HG03469 (cell line): ENCODE results near the gene ARHGAP23.

Experiments
- ATAC-seq: cut with Tn5 transposase; IDR thresholded peaks from one replicate; pipeline ENCODE4 v1.9.1; 2021; ENCODE audit warnings: mild to moderate bottlenecking, moderate library complexity, moderate number of reproducible peaks; ENCODE audit not compliant: unreplicated experiment

ARHGAP23 gene

DNA sequence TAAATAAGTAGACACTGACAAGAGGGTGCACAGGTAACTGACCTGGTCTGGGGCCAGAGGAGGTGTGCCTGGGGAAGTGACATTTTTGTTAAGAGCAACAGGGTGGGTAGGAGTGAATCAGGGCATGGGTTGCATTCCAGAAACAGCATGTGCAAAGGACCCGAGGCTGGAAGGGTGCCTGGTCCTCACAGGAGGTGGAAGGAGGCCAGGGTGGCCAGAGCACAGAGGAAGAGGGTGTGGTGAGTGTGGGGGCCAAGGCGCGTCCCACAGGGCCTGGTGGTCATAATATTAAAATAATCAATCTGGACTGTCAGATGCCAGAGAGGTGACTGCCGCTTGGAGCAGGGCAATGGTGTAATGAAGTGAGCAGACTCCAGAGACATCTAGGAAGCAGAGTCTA lies 14.3 kb downstream of the ARHGAP23 start:
- ATAC-seq: no peak

DNA sequence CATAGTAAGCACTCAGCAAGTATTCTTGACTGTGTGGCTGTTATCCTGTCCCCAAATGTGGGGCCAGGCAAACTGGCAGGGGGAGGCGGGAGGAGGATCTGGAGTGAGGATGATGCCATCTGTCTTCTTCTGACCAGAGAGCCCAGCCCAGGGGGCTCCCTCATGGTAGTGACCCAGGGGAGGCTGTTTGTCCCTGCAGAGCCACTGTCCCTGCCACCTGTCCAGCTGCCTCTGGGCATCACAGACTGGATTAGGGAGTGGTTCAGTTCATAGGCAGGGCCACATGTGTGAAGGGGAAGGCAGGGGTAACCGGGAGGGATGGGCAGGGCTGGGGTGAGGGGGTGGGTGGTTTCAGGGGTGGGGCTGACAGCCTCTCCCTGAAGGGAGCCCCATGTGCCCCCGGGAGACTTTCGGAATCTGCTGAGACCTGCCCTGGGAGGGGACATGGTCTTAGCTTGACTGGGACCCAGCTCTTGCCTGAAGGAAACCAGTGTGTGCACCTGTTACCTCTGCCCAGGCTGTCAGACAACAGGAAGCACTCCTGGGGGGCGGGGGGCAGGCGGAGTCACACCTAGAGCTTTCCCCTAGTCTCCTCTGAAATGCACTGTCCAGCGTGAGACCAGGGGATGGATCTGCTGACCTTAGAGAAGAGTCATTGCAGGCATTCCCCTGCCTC lies 15.2 kb downstream of the ARHGAP23 start:
- no peak for ATAC-seq

DNA sequence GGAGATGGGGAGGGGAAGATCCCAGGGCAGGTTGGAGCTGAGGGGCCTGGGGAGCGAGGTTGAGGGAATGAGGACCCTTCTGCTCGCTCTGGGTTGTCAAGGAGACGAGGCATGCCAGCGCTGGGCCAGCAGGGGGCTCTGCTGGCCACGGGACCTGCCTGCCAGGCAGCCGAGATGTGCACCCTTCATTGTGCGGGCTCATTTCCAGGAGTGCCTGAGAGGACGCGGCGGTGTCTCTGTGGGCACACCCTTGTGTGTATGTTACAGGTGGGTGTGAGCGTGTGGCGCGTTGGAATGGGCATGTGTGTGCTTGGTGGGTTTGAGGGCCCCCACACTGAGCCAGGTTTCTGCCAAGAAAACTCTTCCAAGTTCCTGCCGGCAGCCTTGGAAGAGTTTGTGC lies 15.9 kb downstream of the ARHGAP23 start:
- no peak for ATAC-seq

DNA sequence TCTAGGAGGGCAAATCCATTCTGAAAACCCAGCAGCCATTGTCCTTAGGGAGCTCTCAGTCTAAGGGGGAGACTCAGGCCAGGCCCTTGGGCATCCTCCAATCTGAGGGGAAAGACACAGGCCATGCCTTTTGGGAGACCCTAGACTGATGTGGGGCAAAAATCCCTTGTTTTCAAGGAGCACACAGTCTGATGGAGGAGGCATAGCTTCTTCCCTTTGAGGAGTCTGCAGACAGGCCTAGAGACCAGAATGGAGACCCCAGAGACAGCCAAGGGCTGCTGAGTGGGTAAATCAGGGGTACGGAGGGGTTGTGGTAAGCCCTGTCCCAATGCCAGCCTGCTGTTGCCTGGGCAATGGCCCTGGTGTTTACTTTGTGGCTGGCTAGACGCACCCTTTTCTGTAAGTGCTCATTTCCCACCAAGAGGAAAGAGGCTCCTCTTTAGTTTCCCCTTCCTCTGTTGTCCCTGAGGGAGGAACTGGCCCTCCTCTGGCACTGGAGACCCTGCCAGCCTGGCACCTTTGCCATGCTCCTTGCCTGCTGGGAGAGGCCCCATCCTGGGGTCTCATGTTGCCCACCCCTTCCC lies 19.3 kb downstream of the ARHGAP23 start:
- no peak for ATAC-seq

DNA sequence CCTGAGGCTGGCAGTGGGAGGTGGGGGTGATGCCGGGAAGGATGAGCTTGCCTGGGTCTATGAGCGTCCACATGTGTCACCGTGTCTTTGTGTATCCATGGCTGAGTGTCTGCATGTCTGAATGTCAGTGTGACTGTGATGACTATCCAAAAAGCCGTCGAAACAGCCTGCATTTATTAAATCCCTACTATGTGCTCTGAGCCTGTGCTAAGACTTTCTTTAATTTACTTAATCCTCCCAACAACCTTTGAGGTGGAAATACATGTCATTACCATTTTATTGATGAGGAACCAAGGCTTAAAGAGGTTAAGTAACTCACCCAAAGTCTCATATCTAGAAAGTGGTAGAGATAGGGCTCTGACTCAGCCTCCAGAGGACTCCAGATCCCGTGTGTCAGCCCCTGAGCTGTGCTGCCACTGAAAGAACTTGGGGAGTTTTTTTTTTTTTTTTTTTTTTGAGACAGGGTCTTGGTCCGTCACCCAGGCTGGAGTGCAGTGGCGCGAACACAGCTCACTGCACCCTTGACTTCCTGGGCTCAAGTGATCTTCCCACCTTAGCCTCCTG lies 20.0 kb downstream of the ARHGAP23 start:
- ATAC-seq: no peak

DNA sequence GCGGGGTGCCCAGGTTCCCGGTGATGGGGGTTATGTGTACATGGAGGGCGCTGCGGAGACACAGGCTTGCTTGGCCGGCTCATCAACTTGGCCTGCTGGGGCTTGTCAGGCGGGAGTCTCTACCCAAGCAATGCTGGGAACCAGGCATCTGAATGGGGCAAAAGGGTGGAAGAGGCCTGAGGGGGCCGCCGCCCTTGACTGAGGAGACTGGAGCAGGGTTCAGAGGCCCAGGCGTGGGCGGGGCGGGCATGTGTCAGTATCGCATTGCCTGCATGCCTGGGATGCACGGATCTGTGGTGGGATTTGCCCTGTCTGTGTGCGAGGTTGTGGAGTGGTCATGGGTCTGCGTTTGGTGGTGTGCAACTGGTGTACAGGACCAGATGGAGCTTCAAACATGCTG lies 21.1 kb downstream of the ARHGAP23 start:
- ATAC-seq: no peak

DNA sequence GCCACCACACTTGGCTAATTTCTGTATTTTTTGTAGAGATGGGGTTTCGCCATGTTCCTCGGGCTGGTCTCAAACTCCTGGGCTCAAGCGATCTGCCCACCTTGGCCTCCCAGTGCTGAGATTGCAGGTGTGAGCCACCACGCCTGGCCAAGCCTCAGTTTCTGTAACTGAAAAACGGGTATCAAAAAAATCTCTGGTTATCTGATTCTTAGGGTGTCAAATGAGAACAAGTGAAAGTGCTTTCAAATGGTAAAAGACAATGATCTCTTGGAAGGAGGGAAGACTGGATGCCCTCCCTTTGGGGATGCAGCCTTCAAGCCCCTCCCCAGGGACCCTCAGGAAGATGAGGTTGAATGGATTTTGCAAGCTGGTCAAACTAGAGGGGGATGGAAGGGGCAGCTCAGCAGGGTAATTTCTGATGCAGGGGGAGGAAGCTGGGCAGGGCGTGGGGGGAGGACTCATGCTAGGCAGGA lies 22.3 kb downstream of the ARHGAP23 start:
- no peak for ATAC-seq

DNA sequence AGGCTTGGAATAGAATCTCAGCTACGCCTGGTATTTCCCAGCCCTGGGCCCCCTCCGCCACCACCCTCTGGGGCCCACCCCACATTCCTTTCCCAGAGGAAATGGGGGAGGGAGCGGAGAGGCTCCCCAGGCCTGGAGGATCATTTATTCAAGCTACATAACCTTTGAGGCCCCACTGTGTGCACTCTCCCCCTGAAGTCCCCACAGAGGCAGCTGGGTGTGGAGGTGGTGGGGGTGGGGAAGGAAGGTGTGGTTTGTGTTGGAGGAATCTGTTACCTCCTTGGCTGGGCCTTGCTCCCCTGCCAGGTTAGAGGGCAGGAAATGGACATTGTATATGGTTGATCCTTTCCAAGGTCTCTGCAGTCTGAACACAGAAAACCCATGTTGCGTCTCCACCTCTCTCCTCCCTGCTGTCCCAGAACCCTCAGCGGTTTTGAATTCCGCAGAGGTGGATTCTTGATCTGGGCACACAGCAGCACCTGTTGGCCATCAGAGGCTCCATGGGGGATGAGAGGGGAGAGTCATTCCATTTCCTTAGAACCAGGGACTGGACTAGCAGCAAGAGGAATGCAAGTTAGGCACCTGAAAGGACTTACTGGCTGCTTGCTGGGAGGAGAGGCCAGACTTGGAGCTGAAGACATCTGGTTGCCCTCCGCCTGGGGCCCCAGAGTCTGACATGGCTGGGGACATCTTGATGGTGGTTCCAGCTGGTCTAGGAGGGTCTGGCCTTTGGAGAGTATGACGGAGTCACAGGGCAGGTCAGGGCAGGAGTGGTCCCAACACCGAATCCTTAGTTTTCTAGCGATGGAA lies 23.0 kb downstream of the ARHGAP23 start:
- ATAC-seq: no peak

DNA sequence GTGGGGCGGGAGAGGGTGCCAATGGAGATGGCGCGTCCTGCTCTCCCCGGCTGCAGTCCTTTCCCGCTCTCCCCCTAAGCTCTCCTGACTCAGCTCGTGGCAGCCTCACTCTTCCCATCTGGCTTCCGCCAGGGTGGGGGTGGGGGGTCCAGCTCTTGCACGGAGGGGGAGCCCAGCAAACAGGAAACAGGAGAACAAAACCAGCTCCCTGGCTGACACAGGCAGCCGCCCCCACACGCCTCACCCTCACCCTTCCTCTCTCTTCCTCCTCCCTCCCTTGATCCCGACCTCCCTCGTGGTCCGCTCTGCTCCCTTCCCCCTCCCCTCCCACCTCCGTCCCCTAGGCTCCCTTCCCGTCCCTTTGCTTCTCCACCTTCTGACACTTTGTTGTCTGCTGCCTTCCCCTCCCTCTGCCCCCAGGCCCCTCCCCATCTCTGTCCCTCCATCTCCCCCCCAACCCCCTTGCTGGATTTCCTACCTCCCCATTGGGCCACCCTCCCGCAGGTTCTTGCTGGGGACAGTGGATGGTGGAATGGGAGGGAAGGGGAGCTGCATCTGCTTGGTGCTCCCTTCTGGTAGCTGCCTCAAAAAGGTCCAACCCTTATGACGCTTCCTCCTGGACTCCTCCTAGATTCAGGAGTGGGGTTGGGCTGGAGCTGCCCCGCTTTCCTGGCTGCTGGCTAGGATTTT lies 23.7 kb downstream of the ARHGAP23 start:
- no peak for ATAC-seq

DNA sequence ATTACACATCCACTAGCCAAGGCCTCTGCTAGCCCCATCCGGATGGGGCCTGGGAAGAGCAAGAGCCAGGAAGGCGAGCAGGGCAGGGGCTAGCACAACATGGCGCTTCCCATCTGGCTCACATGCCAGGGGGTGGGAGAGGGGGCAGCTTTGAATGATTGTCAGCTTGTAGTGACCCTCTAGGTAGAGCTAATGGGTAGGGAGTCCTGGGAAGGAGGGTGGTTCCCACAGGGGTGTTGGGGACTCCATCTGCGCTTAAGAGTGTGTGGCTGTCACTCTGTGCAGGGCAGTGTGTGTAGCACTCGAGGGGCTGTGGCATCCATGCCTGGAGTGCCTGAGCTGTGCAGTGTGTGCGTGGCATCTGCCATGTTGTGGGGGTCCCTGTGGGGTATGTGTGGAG lies 24.5 kb downstream of the ARHGAP23 start:
- no peak for ATAC-seq

DNA sequence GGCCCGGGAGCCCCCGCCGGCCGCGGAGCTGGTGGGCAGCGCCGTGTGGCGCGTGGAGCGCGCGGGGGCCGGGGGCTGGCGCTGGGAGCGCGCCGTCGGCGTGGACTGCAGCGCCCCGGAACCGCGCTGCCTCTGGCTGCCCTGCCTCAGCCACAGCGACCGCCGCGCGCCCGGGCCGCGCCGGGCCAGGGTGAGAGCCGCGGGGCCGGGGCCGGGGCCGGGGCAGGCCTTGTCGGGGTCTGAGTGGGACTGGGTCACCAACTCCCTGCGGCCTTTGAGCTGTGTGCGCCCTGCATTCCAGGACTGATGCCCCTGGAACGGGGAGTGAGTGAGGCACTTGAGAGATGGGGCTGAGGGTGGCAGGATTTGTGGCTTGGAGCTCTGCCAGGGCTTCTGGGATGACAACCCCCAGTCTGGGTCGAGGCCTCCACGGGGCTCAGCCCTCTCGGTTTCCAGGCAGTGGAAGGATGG lies 25.7 kb downstream of the ARHGAP23 start:
- no peak for ATAC-seq

DNA sequence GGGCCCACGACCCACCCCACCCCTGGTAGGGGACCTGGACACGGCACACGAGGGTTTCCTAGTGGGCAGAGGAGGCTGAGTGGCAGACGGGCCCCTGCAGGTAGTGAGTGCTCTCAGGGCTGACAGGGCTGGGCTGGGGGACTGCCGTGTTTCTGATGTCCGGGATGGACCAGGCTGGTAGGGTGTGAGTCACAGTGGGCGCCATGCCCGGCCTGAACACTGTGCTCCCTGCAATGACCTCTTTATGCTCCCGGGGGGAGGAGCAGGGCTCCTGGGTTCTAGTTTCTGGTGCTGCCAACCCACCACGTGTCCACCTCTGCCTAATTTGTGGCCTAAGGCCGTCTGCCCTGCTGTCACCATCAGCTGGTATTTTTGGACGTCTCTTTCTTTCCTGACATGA lies 26.3 kb downstream of the ARHGAP23 start:
- ATAC-seq: no peak

DNA sequence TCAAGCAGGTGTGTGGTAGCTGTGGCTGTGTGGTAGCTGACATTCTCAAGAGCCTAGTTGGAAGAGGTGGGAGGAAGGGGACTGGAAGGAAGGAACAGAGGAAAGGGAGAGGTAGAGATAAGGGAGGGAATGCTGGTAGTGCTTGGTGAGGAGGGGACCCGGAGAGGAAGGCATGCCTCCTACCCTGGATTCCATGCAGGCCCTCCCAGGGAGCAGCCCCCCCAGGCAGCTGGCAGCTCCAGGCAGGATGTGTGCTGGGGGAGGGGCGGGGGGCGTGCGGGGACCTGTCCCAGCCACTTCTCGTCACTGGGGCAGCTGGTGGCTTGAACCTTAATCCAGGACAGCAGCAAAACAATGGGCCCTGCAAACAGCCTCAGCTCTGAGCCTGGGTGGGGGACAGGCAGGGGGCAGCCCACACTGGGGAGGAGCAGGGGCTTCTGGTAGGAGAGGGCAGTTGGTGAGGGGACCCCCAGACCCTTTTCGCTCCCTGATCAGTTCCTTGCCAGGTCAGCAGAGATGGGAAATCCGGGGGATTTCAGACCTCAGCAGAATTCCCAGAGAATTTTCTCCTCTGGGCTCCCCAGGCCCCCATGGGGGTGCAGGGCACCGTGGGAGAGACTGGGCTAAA lies 27.1 kb downstream of the ARHGAP23 start:
- ATAC-seq: no peak

DNA sequence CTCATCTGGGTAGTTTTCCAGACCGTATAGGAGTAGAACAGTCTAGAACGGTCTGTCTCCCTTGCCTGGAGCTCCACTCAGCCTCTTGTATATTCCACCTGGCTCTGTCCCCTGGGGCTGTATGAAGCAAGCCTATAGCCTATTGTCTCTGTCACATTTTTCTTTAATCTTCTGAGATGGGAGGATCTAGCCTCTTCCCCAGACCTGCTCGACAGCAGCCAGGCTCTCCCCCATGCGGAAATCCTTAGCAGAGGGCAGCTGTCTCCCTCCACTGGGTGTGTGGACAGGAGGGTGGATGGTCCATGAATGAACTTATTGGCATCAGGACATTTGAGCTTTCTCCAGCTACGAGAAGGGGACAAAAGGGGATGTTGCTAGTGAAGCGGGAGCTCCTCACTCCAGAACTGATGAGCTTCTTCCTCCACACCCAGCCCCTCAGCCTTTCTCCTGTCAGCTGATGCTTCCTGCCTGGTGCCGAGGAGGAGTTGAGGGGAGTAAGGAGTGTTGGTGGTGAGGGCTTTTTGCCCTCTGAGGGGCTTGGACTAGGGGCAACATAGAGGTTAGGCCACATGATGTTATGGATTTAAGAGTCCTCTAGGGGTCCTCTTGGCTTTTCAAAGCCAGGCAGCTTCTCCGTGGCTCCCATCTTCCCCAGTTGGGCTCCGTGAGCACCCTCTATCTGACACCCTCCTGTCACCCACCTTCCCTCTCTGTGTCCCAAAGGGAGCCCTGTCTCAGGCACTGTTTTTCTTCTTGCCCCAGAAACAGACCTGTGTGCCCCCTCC lies 28.0 kb downstream of the ARHGAP23 start:
- no peak for ATAC-seq

DNA sequence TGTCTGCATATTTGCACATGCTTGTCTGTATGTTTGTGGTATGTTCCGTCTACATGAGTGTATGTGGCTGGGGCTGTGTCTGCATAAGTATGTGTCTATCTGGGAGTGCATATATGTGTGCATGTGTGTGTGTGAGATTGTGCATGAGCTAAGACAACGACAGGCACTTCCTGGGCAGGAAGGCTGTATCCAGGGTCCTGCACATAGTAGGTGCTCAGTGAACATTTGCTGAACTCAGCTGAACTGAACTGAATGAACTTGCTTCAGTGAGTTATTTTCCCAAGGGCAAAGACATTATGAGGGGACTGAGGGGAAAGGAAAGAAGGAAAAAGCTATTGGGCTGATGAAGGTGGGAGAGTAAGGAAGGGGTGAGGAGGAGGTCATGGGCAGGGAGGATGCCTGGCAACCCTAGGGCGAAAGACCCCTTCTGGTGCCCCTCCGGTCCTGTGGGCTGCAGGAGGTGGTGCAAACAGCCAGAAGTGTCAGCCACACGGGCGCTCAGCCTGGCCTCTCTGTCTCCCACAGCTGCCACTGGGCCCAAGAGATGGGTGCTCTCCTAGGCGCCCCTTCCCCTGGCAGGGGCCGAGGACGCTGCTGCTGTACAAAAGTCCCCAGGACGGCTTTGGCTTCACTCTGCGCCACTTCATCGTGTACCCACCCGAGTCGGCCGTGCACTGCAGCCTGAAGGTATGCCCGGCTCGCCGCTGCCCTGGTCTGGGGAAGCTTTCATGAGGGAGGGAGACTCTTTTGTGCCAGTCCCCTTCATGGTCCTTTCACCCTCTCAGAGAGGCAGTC lies 29.5 kb downstream of the ARHGAP23 start:
- ATAC-seq: no peak

DNA sequence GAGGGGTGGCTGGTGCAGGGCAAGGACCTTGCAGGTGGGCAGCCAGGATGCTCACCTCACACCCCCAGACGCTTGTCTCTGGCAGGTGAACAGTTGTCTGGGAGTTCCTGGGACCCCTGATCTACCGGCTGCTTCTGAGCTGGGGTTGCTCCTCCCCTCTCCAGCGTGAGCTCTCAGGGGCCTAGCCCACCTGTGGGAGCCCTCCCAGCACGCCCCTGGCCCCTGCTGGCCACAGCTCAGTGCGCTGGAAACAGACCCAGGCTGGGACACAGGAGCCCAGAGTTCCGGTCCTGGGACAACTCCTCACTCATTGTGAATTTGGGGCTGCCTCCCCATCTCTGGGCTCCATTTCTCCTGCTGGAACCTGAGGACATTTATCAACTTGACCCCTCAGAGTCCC lies 30.3 kb downstream of the ARHGAP23 start:
- ATAC-seq: no peak

DNA sequence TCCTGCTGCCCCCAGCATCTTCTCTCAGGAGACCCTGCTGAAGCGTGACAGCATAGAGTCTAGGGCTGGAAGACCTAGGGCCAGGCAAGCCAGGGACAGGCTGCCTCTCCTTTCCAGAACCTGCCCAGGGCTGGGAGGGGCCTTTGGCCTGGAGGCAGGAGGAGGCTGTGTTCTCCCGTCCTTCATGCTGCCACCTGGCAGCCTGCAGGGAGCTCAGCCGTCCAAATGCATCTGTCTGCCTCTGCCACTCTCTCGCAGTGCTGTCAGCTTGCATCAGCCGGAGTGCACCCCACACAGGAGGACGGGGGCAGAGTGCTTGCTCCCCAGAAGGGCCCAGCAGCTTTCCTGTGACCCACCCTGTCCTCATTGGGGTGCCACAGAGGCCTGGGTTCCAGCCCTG lies 31.3 kb downstream of the ARHGAP23 start:
- ATAC-seq: no peak

DNA sequence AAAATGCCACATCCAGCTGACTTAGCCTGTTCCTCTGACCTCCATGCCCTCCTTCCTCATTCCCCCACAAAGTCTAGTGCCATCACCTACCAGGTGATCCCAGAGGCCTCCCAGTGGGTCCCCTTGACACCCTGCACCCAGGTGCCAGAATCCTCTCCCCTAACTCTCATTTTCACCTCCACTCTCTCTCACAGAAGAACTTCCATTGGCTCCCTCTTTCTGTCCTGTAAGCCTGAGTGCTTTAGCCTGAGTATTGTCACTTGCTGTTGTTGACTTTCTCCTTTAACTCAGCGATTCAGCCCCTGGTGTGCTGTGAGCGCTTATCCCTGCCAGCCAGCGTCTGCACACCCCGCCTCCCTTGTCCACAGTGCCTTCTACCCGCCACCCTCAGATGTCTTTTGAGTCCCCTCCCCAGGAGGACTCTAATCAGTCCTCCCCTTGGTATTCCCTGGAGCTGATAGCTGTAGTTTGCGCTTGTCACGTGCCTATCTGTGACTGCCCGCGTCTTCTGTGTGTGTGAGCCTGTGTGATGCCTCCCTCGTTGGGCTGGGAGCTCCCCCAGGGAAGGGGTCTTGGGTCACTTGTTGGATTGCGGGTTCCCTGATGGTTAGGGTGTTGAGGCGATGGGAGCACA lies 31.9 kb downstream of the ARHGAP23 start:
- no peak for ATAC-seq
